GM12878 (cell line): ENCODE results near the gene SPATA32. TPM values are rescaled to one million over a fixed set of nuclear protein-coding genes. Genes with fewer than 3 reads are reported as not detected.
A peak's percentile ranks its signal among the peaks of the same experiment; 100 is the strongest.

Experiments
- CBX3 ChIP-seq: fragments of 200-600 bp; sonication (generic); IDR thresholded peaks from 2 replicates; pipeline ENCODE4 v1.6.1; 2016; ENCODE audit warnings: low read depth, borderline replicate concordance
- CREB1 ChIP-seq: IDR thresholded peaks from 2 replicates; pipeline ENCODE4 v1.6.1; 2012; ENCODE audit warnings: low read depth, mild to moderate bottlenecking, inconsistent platforms
- GABPA ChIP-seq: IDR thresholded peaks from 2 replicates; pipeline ENCODE4 v1.6.1; 2014; ENCODE audit warnings: antibody characterized with exemption, low read depth, mild to moderate bottlenecking, inconsistent platforms
- JUND ChIP-seq: IDR thresholded peaks from 2 replicates; pipeline ENCODE4 v1.6.1; 2012; ENCODE audit warnings: low read depth, mild to moderate bottlenecking, low read length, improper control_type of control experiment, moderate library complexity
- MEF2B ChIP-seq: fragments of 450-650 bp; IDR thresholded peaks from 2 replicates; pipeline ENCODE4 v1.6.1; 2018; ENCODE audit warnings: mild to moderate bottlenecking, moderate library complexity; ENCODE audit not compliant: partially characterized antibody, poor library complexity, severe bottlenecking
- NFYB ChIP-seq: IDR thresholded peaks from 2 replicates; pipeline ENCODE4 v1.6.1; 2011; ENCODE audit warnings: low read depth, mild to moderate bottlenecking, low read length, improper control_type of control experiment, moderate library complexity; ENCODE audit not compliant: insufficient read depth
- POLR2AphosphoS5 ChIP-seq: IDR thresholded peaks from 2 replicates; pipeline ENCODE4 v1.6.1; 2011; ENCODE audit warnings: mild to moderate bottlenecking, low read length, inconsistent platforms
- RCOR1 ChIP-seq: conservative IDR thresholded peaks from 2 replicates; pipeline ENCODE4 v1.6.1; 2012; ENCODE audit warnings: low read depth, low read length, improper control_type of control experiment
- RELA ChIP-seq: fragments of 450-650 bp; IDR thresholded peaks from 2 replicates; pipeline ENCODE4 v1.8.0; 2014; ENCODE audit warnings: borderline replicate concordance; ENCODE audit not compliant: partially characterized antibody
- SMAD5 ChIP-seq: IDR thresholded peaks from 2 replicates; pipeline ENCODE4 v1.6.1; 2016; ENCODE audit warnings: antibody characterized with exemption, low read depth
- SP1 ChIP-seq: IDR thresholded peaks from one replicate; pipeline ENCODE4 v1.6.1; 2011; ENCODE audit warnings: low read depth, low read length
- SUZ12 ChIP-seq: fragments of 200-600 bp; sonication (generic); IDR thresholded peaks from one replicate; pipeline ENCODE4 v1.6.1; 2018; ENCODE audit warnings: antibody characterized with exemption, mild to moderate bottlenecking; ENCODE audit not compliant: unreplicated experiment
- YY1 ChIP-seq: IDR thresholded peaks from 2 replicates; pipeline ENCODE4 v1.6.1; 2011; ENCODE audit warnings: low read depth, mild to moderate bottlenecking, low read length
- ZNF622 ChIP-seq: fragments of 450-650 bp; IDR thresholded peaks from 2 replicates; pipeline ENCODE4 v1.6.1; 2017; ENCODE audit warnings: mild to moderate bottlenecking, inconsistent platforms
- polyA plus RNA-seq, 11 experiments: library from polyadenylated mRNA; depleted of rRNA in 4 of 11; unstranded in 6 of 11; stranded (reverse) in 5 of 11; fragments of >200 nt; fragmentation: Nextera tagmentation in 4 of 11; fragmentation: Illumina TruSeq in 1 of 11; extraction: Ambion mirVana in 4 of 11; extraction: Trizol in 1 of 11; gene quantifications; 1 replicate in 1 of 11; 2 replicates in 10 of 11; pipeline versions ENCODE4 v1.2.1 to v1.2.3, GENCODE V29; 2011 to 2016; ENCODE audit warnings: inconsistent platforms in 2 of 11, missing spikeins in 2 of 11, low read depth in 1 of 11
- total RNA-seq, 4 experiments: library from RNA; depleted of rRNA in 3 of 4; stranded (reverse); fragments of >200 nt in 3 of 4; fragmentation: Illumina TruSeq in 1 of 4; extraction: Trizol in 1 of 4; gene quantifications; 2 replicates each; pipeline versions ENCODE4 v1.2.1 to v1.2.3, GENCODE V29; 2013 to 2021
- TF ChIP-seq, protein P1 (sequence below): fragments of 450-650 bp; formaldehyde crosslinking; IDR thresholded peaks from 2 replicates; pipeline ENCODE4 v1.5.0; 2022; ENCODE audit warnings: mild to moderate bottlenecking, missing genetic modification characterization
- TF ChIP-seq, protein P2 (sequence below): IDR thresholded peaks from 2 replicates; pipeline ENCODE4 v1.6.1; 2012; ENCODE audit warnings: low read depth, low read length, improper control_type of control experiment
- TF ChIP-seq, protein P3 (sequence below): fragments of 450-650 bp; formaldehyde crosslinking; IDR thresholded peaks from 2 replicates; pipeline ENCODE4 v1.4.0; 2020; ENCODE audit warnings: mild to moderate bottlenecking, moderate library complexity
- TF ChIP-seq, protein P4 (sequence below), 3 experiments: IDR thresholded peaks in 2 of 3; conservative IDR thresholded peaks in 1 of 3; 2 replicates each; pipeline ENCODE4 v1.5.1; 2011; ENCODE audit warnings: low read depth in 3 of 3, low read length in 3 of 3, mild to moderate bottlenecking in 3 of 3, control low read depth in 2 of 3, moderate library complexity in 2 of 3, inconsistent platforms in 1 of 3, mixed read lengths in 1 of 3; ENCODE audit not compliant: control insufficient read depth in 2 of 3, insufficient read depth in 1 of 3; ENCODE audit errors: extremely low read depth in 1 of 3

SPATA32 gene
- total and polyA plus RNA-seq, 10 of the 15 experiments (the other 5 are each of a cell fraction or from before 2014, with no cell fraction given): 0.03 to 0.35 (median 0.11) TPM; not detected in 3

DNA sequence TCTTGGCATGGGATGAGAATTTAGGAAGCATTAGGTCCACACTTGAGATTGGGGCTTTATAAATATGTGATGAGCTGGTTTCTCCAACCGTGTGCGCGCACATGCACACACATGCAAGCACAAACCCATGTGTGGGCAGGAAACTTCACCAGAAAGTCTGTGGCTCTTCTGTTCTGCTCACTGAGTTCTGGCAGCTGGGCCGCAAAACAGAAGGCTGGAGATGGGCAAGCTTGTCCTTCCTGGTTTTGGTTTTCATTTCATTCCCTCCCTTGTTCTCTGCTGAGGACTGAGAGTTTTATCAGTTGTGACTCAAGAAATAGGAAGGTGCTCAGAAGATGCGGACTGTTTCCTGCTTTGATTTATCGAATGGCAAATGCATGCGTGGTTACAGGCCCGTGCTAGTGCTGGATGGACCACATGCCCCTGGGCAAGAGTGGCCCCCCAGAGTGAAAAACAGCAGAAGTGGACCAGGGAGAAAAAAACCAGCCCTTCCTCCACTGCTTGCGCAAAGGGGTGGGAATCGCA is 40.8 kb upstream of the SPATA32 start (continued):
- TF ChIP-seq, protein P1, sequence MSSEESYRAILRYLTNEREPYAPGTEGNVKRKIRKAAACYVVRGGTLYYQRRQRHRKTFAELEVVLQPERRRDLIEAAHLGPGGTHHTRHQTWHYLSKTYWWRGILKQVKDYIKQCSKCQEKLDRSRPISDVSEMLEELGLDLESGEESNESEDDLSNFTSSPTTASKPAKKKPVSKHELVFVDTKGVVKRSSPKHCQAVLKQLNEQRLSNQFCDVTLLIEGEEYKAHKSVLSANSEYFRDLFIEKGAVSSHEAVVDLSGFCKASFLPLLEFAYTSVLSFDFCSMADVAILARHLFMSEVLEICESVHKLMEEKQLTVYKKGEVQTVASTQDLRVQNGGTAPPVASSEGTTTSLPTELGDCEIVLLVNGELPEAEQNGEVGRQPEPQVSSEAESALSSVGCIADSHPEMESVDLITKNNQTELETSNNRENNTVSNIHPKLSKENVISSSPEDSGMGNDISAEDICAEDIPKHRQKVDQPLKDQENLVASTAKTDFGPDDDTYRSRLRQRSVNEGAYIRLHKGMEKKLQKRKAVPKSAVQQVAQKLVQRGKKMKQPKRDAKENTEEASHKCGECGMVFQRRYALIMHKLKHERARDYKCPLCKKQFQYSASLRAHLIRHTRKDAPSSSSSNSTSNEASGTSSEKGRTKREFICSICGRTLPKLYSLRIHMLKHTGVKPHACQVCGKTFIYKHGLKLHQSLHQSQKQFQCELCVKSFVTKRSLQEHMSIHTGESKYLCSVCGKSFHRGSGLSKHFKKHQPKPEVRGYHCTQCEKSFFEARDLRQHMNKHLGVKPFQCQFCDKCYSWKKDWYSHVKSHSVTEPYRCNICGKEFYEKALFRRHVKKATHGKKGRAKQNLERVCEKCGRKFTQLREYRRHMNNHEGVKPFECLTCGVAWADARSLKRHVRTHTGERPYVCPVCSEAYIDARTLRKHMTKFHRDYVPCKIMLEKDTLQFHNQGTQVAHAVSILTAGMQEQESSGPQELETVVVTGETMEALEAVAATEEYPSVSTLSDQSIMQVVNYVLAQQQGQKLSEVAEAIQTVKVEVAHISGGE (CRISPR knock-in tag): no peak
- TF ChIP-seq CBX3 (no peak), GABPA (peak; percentile 28; the same call in 1 of the 2 replicates), NFYB (no peak), SMAD5 (no peak), MEF2B (peak; percentile 65), POLR2AphosphoS5 (peak; percentile 48), RELA (no peak), RCOR1 (no peak), SUZ12 (no peak), JUND (no peak), YY1 (0 out of 2 replicates have a peak, but pooled peaks have one; percentile 44), ZNF622 (no peak), SP1 (peak; percentile 42), CREB1 (no peak; the same call in 1 of the 2 replicates)
- TF ChIP-seq, protein P2, sequence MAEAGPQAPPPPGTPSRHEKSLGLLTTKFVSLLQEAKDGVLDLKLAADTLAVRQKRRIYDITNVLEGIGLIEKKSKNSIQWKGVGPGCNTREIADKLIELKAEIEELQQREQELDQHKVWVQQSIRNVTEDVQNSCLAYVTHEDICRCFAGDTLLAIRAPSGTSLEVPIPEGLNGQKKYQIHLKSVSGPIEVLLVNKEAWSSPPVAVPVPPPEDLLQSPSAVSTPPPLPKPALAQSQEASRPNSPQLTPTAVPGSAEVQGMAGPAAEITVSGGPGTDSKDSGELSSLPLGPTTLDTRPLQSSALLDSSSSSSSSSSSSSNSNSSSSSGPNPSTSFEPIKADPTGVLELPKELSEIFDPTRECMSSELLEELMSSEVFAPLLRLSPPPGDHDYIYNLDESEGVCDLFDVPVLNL: no peak
- TF ChIP-seq, protein P3, sequence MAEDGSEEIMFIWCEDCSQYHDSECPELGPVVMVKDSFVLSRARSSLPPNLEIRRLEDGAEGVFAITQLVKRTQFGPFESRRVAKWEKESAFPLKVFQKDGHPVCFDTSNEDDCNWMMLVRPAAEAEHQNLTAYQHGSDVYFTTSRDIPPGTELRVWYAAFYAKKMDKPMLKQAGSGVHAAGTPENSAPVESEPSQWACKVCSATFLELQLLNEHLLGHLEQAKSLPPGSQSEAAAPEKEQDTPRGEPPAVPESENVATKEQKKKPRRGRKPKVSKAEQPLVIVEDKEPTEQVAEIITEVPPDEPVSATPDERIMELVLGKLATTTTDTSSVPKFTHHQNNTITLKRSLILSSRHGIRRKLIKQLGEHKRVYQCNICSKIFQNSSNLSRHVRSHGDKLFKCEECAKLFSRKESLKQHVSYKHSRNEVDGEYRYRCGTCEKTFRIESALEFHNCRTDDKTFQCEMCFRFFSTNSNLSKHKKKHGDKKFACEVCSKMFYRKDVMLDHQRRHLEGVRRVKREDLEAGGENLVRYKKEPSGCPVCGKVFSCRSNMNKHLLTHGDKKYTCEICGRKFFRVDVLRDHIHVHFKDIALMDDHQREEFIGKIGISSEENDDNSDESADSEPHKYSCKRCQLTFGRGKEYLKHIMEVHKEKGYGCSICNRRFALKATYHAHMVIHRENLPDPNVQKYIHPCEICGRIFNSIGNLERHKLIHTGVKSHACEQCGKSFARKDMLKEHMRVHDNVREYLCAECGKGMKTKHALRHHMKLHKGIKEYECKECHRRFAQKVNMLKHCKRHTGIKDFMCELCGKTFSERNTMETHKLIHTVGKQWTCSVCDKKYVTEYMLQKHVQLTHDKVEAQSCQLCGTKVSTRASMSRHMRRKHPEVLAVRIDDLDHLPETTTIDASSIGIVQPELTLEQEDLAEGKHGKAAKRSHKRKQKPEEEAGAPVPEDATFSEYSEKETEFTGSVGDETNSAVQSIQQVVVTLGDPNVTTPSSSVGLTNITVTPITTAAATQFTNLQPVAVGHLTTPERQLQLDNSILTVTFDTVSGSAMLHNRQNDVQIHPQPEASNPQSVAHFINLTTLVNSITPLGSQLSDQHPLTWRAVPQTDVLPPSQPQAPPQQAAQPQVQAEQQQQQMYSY: no peak
- TF ChIP-seq, protein P4, sequence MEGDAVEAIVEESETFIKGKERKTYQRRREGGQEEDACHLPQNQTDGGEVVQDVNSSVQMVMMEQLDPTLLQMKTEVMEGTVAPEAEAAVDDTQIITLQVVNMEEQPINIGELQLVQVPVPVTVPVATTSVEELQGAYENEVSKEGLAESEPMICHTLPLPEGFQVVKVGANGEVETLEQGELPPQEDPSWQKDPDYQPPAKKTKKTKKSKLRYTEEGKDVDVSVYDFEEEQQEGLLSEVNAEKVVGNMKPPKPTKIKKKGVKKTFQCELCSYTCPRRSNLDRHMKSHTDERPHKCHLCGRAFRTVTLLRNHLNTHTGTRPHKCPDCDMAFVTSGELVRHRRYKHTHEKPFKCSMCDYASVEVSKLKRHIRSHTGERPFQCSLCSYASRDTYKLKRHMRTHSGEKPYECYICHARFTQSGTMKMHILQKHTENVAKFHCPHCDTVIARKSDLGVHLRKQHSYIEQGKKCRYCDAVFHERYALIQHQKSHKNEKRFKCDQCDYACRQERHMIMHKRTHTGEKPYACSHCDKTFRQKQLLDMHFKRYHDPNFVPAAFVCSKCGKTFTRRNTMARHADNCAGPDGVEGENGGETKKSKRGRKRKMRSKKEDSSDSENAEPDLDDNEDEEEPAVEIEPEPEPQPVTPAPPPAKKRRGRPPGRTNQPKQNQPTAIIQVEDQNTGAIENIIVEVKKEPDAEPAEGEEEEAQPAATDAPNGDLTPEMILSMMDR (IDR thresholded peaks at IDR 0.05 in 2 of 3, conservative IDR thresholded peaks at IDR 0.05 in 1 of 3; ENCODE audit: control insufficient read depth in 2 of 3, extremely low read depth in 1 of 3, insufficient read depth in 1 of 3, low read depth in 3 of 3, low read length in 3 of 3): no peak
